HEK293 (cell line): ENCODE data around the gene KMT2A.
A peak's percentile ranks its signal among the peaks of the same experiment; 100 is the strongest.

Experiments
- MYNN ChIP-seq: fragments of 450-650 bp; formaldehyde crosslinking; IDR thresholded peaks from 2 replicates; pipeline ENCODE4 v1.5.1; 2016; ENCODE audit warnings: missing biosample characterization, missing genetic modification characterization, borderline replicate concordance
- WT1 ChIP-seq: fragments of 450-650 bp; formaldehyde crosslinking; IDR thresholded peaks from 2 replicates; pipeline ENCODE4 v1.5.1; 2016; ENCODE audit warnings: missing biosample characterization, missing genetic modification characterization
- ZNF19 ChIP-seq: fragments of 450-650 bp; formaldehyde crosslinking; IDR thresholded peaks from 2 replicates; pipeline ENCODE4; 2016; ENCODE audit warnings: missing biosample characterization, missing genetic modification characterization, low read depth
- ZNF335 ChIP-seq: fragments of 450-650 bp; formaldehyde crosslinking; conservative IDR thresholded peaks from 2 replicates; pipeline ENCODE4 v1.5.1; 2016; ENCODE audit warnings: missing biosample characterization, missing genetic modification characterization
- ZNF394 ChIP-seq: fragments of 450-650 bp; formaldehyde crosslinking; IDR thresholded peaks from 2 replicates; pipeline ENCODE4 v1.5.1; 2016; ENCODE audit warnings: missing biosample characterization, missing genetic modification characterization, mild to moderate bottlenecking, moderate library complexity, borderline replicate concordance
- TF ChIP-seq, protein P1 (sequence below): fragments of 450-650 bp; formaldehyde crosslinking; IDR thresholded peaks from 2 replicates; pipeline ENCODE4 v1.5.1; 2016; ENCODE audit warnings: missing biosample characterization, missing genetic modification characterization
- TF ChIP-seq, protein P2 (sequence below): fragments of 450-650 bp; formaldehyde crosslinking; IDR thresholded peaks from 2 replicates; pipeline ENCODE4 v1.5.1; 2016; ENCODE audit warnings: missing biosample characterization, missing genetic modification characterization
- TF ChIP-seq, protein P3 (sequence below): IDR thresholded peaks from 2 replicates; pipeline ENCODE4 v1.6.1; 2011; ENCODE audit warnings: mild to moderate bottlenecking, low read depth, low read length, borderline replicate concordance
- TF ChIP-seq, protein P4 (sequence below): fragments of 450-650 bp; formaldehyde crosslinking; IDR thresholded peaks from 2 replicates; pipeline ENCODE4 v1.5.1; 2016; ENCODE audit warnings: missing biosample characterization, missing genetic modification characterization
- TF ChIP-seq, protein P5 (sequence below): fragments of 450-650 bp; formaldehyde crosslinking; IDR thresholded peaks from 2 replicates; pipeline ENCODE4 v1.5.0; 2017; ENCODE audit warnings: missing biosample characterization, missing genetic modification characterization, borderline replicate concordance
- TF ChIP-seq, protein P6 (sequence below): fragments of 450-650 bp; formaldehyde crosslinking; IDR thresholded peaks from 2 replicates; pipeline ENCODE4 v1.5.1; 2016; ENCODE audit warnings: missing biosample characterization, missing genetic modification characterization
- TF ChIP-seq, protein P7 (sequence below): fragments of 450-650 bp; formaldehyde crosslinking; IDR thresholded peaks from 2 replicates; pipeline ENCODE4 v1.5.1; 2016; ENCODE audit warnings: missing biosample characterization, missing genetic modification characterization, borderline replicate concordance
- TF ChIP-seq, protein P8 (sequence below): fragments of 450-650 bp; formaldehyde crosslinking; IDR thresholded peaks from 2 replicates; pipeline ENCODE4 v1.5.1; 2016; ENCODE audit warnings: missing biosample characterization, missing genetic modification characterization, borderline replicate concordance
- TF ChIP-seq, protein P9 (sequence below): fragments of 450-650 bp; formaldehyde crosslinking; optimal IDR thresholded peaks from 2 replicates; pipeline ENCODE3; 2016; ENCODE audit warnings: missing biosample characterization, mild to moderate bottlenecking, missing genetic modification characterization
- TF ChIP-seq, protein P10 (sequence below): sonication (generic); formaldehyde crosslinking; IDR thresholded peaks from 2 replicates; pipeline ENCODE4 v1.8.1; 2022; ENCODE audit warnings: mild to moderate bottlenecking, moderate library complexity, missing genetic modification reagents

The KMT2A gene

DNA sequence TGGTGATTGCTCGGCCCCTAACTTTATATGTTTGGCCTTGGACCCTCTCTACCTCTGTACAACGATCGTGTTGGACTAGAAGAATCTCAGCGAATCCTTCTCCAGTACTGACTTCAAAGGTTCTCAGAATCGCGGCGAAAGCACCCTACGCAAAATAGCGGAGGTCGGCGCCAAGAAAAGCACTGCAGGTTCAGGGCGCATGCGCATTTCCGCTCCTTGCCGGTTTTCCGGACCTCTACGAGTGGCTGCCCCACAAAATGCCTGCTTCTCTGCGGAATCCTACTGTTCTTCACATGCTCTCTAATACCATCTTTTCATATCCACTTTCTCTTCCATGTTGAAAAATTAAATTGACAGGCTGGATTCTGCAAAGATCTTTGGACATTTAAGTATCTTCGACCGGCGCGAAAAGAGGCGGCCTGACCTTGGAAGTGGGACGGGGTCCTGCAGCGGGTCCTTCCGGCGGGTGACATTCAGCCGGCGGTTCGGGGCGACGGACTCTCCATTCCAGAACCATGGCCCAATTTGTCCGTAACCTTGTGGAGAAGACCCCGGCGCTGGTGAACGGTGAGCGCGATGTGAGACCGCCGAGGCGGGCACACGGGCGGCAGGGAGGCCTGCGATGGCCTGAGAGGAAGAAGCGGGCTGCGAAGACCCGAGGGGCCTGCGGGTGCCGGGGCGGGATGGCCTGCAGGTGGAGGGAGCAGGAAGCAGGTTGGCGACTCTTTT is 35.0 kb upstream of the KMT2A start, which contains the start of gene ATP5MG (continued):
- TF ChIP-seq MYNN (tag by site-specific recombination), result no peak
- TF ChIP-seq, protein P1, sequence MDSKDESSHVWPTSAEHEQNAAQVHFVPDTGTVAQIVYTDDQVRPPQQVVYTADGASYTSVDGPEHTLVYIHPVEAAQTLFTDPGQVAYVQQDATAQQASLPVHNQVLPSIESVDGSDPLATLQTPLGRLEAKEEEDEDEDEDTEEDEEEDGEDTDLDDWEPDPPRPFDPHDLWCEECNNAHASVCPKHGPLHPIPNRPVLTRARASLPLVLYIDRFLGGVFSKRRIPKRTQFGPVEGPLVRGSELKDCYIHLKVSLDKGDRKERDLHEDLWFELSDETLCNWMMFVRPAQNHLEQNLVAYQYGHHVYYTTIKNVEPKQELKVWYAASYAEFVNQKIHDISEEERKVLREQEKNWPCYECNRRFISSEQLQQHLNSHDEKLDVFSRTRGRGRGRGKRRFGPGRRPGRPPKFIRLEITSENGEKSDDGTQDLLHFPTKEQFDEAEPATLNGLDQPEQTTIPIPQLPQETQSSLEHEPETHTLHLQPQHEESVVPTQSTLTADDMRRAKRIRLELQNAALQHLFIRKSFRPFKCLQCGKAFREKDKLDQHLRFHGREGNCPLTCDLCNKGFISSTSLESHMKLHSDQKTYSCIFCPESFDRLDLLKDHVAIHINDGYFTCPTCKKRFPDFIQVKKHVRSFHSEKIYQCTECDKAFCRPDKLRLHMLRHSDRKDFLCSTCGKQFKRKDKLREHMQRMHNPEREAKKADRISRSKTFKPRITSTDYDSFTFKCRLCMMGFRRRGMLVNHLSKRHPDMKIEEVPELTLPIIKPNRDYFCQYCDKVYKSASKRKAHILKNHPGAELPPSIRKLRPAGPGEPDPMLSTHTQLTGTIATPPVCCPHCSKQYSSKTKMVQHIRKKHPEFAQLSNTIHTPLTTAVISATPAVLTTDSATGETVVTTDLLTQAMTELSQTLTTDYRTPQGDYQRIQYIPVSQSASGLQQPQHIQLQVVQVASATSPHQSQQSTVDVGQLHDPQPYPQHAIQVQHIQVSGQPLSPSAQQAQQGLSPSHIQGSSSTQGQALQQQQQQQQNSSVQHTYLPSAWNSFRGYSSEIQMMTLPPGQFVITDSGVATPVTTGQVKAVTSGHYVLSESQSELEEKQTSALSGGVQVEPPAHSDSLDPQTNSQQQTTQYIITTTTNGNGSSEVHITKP (tag by site-specific recombination), result peak; percentile 99
- TF ChIP-seq, protein P2, sequence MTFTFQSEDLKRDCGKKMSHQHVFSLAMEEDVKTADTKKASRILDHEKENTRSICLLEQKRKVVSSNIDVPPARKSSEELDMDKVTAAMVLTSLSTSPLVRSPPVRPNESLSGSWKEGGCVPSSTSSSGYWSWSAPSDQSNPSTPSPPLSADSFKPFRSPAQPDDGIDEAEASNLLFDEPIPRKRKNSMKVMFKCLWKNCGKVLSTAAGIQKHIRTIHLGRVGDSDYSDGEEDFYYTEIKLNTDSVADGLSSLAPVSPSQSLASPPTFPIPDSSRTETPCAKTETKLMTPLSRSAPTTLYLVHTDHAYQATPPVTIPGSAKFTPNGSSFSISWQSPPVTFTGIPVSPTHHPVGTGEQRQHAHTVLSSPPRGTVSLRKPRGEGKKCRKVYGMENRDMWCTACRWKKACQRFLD (tag by site-specific recombination), result no peak
- TF ChIP-seq, protein P3, sequence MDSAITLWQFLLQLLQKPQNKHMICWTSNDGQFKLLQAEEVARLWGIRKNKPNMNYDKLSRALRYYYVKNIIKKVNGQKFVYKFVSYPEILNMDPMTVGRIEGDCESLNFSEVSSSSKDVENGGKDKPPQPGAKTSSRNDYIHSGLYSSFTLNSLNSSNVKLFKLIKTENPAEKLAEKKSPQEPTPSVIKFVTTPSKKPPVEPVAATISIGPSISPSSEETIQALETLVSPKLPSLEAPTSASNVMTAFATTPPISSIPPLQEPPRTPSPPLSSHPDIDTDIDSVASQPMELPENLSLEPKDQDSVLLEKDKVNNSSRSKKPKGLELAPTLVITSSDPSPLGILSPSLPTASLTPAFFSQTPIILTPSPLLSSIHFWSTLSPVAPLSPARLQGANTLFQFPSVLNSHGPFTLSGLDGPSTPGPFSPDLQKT, result no peak
- TF ChIP-seq, protein P4, sequence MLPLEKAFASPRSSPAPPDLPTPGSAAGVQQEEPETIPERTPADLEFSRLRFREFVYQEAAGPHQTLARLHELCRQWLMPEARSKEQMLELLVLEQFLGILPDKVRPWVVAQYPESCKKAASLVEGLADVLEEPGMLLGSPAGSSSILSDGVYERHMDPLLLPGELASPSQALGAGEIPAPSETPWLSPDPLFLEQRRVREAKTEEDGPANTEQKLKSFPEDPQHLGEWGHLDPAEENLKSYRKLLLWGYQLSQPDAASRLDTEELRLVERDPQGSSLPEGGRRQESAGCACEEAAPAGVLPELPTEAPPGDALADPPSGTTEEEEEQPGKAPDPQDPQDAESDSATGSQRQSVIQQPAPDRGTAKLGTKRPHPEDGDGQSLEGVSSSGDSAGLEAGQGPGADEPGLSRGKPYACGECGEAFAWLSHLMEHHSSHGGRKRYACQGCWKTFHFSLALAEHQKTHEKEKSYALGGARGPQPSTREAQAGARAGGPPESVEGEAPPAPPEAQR, result no peak
- TF ChIP-seq ZNF394, result no peak
- TF ChIP-seq, protein P5, sequence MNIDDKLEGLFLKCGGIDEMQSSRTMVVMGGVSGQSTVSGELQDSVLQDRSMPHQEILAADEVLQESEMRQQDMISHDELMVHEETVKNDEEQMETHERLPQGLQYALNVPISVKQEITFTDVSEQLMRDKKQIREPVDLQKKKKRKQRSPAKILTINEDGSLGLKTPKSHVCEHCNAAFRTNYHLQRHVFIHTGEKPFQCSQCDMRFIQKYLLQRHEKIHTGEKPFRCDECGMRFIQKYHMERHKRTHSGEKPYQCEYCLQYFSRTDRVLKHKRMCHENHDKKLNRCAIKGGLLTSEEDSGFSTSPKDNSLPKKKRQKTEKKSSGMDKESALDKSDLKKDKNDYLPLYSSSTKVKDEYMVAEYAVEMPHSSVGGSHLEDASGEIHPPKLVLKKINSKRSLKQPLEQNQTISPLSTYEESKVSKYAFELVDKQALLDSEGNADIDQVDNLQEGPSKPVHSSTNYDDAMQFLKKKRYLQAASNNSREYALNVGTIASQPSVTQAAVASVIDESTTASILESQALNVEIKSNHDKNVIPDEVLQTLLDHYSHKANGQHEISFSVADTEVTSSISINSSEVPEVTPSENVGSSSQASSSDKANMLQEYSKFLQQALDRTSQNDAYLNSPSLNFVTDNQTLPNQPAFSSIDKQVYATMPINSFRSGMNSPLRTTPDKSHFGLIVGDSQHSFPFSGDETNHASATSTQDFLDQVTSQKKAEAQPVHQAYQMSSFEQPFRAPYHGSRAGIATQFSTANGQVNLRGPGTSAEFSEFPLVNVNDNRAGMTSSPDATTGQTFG (tag by site-specific recombination), result no peak
- TF ChIP-seq, protein P6, sequence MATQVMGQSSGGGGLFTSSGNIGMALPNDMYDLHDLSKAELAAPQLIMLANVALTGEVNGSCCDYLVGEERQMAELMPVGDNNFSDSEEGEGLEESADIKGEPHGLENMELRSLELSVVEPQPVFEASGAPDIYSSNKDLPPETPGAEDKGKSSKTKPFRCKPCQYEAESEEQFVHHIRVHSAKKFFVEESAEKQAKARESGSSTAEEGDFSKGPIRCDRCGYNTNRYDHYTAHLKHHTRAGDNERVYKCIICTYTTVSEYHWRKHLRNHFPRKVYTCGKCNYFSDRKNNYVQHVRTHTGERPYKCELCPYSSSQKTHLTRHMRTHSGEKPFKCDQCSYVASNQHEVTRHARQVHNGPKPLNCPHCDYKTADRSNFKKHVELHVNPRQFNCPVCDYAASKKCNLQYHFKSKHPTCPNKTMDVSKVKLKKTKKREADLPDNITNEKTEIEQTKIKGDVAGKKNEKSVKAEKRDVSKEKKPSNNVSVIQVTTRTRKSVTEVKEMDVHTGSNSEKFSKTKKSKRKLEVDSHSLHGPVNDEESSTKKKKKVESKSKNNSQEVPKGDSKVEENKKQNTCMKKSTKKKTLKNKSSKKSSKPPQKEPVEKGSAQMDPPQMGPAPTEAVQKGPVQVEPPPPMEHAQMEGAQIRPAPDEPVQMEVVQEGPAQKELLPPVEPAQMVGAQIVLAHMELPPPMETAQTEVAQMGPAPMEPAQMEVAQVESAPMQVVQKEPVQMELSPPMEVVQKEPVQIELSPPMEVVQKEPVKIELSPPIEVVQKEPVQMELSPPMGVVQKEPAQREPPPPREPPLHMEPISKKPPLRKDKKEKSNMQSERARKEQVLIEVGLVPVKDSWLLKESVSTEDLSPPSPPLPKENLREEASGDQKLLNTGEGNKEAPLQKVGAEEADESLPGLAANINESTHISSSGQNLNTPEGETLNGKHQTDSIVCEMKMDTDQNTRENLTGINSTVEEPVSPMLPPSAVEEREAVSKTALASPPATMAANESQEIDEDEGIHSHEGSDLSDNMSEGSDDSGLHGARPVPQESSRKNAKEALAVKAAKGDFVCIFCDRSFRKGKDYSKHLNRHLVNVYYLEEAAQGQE (tag by site-specific recombination), result no peak
- no peak for TF ChIP-seq WT1 (tag by site-specific recombination)
- TF ChIP-seq, protein P7, sequence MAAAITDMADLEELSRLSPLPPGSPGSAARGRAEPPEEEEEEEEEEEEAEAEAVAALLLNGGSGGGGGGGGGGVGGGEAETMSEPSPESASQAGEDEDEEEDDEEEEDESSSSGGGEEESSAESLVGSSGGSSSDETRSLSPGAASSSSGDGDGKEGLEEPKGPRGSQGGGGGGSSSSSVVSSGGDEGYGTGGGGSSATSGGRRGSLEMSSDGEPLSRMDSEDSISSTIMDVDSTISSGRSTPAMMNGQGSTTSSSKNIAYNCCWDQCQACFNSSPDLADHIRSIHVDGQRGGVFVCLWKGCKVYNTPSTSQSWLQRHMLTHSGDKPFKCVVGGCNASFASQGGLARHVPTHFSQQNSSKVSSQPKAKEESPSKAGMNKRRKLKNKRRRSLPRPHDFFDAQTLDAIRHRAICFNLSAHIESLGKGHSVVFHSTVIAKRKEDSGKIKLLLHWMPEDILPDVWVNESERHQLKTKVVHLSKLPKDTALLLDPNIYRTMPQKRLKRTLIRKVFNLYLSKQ (tag by site-specific recombination), result no peak
- TF ChIP-seq, protein P8, sequence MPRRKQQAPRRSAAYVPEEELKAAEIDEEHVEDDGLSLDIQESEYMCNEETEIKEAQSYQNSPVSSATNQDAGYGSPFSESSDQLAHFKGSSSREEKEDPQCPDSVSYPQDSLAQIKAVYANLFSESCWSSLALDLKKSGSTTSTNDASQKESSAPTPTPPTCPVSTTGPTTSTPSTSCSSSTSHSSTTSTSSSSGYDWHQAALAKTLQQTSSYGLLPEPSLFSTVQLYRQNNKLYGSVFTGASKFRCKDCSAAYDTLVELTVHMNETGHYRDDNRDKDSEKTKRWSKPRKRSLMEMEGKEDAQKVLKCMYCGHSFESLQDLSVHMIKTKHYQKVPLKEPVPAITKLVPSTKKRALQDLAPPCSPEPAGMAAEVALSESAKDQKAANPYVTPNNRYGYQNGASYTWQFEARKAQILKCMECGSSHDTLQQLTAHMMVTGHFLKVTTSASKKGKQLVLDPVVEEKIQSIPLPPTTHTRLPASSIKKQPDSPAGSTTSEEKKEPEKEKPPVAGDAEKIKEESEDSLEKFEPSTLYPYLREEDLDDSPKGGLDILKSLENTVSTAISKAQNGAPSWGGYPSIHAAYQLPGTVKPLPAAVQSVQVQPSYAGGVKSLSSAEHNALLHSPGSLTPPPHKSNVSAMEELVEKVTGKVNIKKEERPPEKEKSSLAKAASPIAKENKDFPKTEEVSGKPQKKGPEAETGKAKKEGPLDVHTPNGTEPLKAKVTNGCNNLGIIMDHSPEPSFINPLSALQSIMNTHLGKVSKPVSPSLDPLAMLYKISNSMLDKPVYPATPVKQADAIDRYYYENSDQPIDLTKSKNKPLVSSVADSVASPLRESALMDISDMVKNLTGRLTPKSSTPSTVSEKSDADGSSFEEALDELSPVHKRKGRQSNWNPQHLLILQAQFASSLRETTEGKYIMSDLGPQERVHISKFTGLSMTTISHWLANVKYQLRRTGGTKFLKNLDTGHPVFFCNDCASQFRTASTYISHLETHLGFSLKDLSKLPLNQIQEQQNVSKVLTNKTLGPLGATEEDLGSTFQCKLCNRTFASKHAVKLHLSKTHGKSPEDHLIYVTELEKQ, result no peak
- TF ChIP-seq, protein P9, sequence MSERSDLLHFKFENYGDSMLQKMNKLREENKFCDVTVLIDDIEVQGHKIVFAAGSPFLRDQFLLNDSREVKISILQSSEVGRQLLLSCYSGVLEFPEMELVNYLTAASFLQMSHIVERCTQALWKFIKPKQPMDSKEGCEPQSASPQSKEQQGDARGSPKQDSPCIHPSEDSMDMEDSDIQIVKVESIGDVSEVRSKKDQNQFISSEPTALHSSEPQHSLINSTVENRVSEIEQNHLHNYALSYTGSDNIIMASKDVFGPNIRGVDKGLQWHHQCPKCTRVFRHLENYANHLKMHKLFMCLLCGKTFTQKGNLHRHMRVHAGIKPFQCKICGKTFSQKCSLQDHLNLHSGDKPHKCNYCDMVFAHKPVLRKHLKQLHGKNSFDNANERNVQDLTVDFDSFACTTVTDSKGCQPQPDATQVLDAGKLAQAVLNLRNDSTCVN (tag by site-specific recombination), result peak; percentile 22
- TF ChIP-seq ZNF335, result peak; percentile 100
- no peak for TF ChIP-seq ZNF19
- TF ChIP-seq, protein P10, sequence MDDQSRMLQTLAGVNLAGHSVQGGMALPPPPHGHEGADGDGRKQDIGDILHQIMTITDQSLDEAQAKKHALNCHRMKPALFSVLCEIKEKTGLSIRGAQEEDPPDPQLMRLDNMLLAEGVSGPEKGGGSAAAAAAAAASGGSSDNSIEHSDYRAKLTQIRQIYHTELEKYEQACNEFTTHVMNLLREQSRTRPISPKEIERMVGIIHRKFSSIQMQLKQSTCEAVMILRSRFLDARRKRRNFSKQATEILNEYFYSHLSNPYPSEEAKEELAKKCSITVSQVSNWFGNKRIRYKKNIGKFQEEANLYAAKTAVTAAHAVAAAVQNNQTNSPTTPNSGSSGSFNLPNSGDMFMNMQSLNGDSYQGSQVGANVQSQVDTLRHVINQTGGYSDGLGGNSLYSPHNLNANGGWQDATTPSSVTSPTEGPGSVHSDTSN (CRISPR knock-in tag), result no peak
